Stimulated activated CD8-positive, alpha-beta memory T cell treated with anti-CD3 and anti-CD28 coated beads, Interleukin-12 subunit alpha, Interleukin-12 subunit beta, amount 100 ng/mL, for 24 hours (primary cell): Measurements from ENCODE around the gene CPTP.

Source experiments
- DNase-seq: peaks from one replicate; pipeline ENCODE4 v3.0.0-alpha.2; 2020; ENCODE audit errors: extremely low read depth

The CPTP gene

DNA sequence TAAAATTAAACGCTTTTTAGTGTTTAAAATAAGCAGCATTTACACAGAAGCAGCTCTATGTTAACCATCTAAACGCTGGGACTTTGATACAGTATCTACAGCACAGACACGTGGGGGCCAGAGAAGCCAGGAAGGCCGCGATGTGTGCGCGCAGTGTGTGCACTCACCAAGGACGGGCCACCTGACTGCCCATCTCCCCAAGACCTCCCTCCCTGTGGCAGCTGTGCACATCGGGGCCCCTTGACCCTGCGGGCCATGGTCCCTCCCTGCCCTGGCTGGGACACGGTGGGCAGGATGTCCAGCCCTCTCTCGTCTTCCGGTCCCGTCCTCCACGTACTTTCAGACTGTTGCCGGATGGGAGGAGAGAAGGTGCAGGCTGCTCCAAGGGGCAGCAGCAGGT is 10.7 kb downstream of the CPTP start:
- DNase-seq = no peak

DNA sequence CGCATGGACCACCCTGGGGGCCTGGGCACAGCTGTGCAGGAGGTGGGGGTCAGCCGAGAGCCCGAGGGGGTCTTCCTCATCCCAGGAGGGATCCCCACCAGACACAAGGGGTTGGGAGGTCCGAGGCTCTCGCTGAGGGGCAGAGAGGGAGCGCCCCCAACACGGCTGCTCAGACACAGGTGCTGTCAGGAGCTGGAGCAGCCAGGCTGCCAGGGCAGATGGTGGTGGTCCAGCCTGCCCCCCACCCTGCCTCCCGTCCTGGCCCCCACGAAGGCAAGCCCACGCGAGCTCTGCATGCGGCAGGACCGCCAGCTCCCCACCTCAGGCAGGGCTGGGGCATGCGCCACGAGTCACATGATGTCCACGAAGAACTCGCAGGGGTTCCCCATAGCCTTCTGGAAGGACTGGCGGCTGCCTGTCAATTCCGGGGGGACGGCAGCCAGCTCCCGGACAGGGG is 11.2 kb downstream of the CPTP start:
- DNase-seq = no peak

DNA sequence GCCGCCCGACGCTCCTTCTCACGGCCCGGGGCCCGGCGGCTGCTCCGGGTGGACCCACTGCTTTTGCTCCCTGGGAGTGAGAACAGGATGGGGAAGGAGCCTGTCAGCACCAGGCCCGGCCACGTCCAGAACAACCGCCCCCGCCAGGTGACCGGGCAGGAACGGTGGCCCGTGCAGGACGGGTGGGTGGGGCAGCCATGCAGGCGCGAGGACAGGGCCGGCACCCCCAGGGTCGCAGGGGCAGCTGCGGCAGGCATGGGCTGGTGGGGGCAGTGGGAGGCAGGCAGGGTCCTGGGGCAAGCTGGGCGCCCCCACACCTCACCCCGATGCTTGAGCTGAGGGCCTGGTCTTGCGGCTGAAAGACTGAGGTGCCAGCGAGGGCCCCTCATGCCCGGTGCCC is 11.8 kb downstream of the CPTP start:
- no peak for DNase-seq

DNA sequence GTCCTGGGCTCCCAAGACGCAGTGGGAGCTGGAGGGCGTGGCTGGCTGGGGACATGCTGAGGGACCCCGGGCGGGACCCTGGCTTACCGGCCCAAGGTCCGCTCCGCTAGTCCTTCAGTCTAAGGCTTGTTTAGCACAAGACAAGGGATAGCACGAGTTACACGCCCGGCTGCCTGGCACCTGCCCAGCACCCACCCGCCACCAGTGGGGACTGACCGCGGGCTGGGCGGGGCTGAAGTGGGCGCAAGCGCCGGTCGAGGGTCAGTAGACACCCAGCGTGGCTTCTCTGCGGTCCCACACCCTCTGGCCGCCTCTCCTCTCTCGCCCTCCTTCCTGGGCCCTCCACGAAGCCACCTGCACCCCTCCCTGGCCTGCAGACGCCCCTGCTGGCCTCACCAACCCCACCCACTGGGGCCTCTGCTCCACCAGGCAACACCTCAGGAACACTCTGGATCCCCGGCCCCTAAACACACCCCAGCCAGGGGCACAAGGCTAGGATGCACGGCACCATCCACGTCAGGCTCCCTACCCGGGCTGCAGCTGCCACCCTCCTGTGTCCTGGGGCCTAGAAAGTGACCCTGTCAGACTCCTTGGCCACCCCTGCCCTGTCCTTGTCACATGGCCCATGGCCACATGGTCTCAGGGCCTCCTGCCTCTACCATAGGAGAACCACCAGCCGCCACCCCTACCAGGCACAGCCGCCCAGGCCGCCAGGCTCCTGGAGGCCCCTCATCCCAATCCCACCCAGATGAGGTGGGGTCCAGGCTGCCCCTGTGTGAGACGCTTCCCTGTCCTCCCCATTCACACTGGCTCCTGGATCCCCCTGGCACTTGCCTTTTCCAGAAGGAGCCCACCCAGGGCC is 12.6 kb downstream of the CPTP start:
- no peak for DNase-seq

DNA sequence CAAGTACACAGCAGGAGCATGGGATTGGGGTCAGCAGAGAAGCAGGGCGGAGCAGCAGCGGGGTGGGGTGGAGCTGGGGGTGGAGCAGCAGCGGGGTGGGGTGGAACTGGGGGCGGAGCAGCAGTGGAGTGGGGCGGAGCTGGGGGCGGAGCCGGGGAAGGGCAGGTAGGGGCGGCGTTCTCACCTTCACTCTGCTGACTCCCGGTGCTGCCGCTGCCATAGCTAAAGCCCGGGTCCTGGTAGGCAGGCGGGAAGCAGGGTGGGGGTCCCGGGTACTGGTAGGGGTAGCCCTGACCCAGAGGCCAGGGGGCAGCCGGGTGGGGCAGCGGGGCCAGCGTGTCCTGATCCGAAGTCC is 13.2 kb downstream of the CPTP start:
- DNase-seq = no peak

DNA sequence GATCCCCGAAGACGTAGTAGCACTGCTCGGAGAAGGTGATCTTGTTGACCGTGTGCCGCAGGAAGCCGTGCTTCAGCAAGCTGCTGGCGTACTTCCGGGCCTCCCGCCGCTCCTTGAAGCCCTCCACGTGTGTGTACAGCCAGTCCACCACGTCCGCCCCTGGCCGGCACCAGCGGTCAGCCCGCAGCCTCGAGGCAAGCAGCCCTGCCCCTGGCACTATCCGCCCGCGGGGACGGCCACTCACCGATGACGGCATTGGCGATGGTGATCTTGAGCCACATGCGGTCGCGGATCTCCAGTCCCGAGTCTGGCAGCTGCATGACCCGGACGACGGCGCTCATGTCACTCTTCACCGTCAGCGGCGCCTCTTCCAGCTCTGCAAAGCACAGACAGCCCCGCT is 13.7 kb downstream of the CPTP start:
- no peak for DNase-seq

DNA sequence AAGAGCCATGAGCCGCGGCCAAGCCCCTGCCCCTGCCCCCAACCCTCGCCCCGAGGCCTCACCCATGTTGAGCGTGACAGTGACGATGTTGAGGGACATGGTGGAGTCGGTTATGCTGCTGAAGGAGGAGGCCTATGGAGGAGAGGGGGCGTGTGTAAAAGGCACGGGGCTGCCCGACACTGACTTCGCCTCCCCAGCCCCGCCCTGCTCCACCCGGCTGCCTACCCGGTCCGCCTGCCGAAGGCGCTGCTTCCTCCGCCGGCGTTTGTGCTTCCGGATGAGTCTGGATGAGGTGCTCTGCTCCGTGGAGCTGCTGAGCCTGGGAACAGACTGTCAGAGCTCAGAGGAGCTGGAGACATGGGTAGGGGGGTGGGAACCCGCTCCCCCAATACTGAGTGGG is 15.6 kb downstream of the CPTP start:
- DNase-seq = no peak

DNA sequence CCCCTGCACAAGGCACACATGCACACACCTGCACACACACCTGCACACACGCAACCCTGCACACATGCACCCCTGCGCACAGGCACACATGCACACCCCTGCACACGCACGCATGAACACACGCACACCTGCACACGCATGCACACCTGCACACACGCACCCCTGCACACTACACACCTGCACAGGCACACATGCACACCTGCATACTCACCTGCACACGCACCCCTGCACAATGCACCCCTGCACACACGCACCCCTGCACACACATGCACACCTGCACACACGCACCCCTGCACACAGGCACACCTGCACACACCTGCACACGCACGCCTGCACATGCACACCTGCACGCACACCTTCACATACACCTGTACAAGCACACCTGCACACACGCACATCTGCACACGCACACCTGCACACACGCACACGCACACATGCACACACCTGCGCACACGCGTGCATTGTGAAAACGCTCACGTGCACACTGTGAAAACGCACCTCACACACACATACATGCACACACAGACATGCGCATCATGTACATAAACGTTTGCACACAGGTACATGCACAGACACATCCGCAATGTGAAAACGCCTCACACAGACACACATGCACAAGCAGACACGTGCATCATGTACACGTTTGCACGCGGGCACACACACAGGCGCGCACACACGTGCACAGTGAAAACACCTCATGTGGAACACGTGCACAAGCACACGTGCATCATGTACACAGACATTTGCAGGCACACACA is 16.4 kb downstream of the CPTP start:
- no peak for DNase-seq

DNA sequence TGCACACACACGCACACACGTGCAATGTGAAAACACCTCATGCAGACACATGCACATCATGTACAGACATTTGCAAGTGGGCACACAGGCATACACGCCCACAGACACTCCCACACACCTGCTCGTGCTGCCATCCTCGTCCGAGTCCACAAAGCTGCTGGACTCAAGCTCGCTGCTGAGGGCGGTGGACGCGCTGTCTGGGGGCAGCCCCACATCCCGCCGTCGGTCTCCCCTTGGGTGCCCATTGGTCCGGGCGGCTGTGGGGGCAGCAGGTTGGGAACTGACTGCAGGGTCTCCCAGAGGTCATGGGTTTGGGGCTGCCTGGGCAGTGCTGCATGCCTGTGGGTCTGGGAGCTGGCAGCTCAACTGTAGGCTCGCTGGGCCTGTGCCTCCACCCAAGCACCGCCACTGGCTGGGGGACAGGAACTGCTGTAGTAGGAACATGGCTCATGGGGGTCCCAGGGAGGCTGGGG is 17.0 kb downstream of the CPTP start:
- no peak for DNase-seq

DNA sequence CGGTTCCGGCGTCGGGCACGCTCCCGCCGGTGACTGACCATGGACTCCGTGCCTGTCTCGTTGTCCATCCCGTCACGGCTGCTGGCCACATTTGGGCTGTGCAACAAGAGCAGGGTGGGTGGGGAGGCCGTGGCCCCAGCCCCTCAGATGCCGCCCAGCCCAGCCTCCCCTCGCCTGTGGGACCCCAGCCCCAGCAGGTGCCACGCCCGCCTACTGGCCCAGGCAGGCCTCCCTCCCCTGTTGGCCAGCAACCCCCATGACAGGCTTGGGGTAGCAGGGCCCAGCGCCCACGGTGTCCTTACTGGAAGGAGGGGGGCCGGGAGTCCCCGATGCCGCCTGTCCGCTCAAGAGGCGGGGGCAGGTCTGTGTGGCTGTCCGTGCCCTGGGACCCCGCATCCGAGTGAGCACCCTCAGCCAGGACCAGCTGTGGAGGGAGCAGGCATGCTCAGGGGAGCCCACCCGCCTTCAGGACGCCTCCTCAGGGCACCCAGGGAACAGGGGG is 17.5 kb downstream of the CPTP start:
- DNase-seq = no peak

DNA sequence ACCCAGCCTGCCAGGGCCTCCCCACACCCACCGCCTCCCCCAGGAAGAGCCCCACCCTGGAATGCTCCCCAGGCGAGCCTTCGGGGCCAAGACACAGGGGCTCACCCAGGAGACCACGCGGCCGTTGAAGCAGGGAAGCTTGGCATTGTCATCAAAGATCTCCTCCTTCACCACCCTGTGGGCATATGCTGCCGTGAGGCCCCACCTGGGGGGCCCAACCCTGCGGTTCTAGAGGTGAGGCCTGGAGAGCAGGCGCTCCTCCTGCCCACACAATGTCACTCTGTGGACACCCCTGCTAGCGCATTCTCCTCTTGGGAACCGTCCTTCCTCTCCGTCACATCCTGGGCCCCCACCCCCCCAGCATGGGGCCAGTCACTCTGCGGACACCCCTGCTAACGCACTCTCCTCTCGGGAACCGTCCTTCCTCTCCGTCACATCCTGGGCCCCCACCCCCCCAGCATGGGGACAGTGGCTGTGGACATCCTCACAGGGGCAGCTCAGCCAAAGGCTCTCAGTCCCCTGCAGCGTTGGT is 18.0 kb downstream of the CPTP start:
- DNase-seq = no peak

DNA sequence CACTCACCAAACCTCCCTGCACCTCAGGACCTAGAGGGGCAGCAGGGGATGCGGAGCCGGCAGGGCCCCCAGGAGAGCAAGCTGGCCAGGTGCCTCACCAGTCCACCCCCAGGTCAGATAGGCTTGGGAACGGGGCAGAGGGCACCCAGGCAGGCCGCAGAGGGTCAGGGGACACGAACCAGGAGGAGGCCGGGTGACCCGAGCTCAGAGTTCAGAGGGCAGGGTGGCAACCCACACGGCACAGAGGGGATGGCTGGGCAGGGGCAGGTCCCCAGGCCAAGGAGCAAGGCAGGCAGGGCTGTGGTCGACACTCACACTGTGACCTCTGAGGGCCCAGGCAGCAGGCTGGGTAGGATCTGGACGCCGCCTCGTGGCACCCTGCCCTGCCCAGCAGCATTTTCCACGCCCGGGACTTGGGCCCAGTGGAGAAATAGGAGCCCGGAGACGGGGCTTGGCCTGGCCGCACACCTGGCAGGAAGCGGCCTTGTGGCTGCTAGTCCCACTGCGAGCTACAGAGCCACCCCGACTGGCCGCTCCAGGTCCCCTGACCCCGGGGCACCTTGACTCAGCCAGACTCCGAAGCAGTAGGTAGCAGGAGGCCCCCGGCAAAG is 19.3 kb downstream of the CPTP start:
- no peak for DNase-seq

DNA sequence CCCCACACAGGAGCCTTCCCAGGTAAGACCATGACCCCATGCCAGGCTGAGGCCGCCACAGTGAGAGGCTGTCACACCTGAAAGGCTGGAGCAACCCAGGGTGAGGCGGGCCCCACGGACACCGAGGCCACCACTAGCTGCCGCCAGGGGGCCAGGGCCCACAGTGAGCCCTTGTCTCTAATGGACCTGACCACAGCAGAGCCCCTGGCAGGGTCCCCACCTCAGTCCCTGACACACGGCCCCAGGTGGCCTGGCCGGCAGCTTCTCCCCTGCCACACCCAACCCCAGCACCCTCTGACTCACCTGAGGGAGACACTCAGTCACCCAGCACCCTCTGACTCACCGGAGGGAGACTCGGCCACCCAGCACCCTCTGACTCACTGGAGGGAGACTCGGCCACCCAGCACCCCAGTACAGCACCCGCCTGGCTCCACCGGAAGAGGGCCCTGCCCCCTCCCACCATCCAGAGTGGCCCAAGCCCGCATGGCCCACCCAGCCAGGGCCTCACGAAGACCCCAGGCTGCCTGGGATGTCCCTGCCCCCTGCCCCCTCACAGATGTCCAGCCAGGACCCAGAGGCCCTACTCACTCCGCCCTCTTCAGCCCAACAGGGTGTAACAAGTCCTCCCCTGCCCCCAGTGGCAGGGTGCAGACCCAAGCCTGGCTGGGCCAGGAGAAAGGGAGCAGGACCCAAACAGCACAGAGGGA is 20.2 kb downstream of the CPTP start:
- peak; percentile 26 for DNase-seq

DNA sequence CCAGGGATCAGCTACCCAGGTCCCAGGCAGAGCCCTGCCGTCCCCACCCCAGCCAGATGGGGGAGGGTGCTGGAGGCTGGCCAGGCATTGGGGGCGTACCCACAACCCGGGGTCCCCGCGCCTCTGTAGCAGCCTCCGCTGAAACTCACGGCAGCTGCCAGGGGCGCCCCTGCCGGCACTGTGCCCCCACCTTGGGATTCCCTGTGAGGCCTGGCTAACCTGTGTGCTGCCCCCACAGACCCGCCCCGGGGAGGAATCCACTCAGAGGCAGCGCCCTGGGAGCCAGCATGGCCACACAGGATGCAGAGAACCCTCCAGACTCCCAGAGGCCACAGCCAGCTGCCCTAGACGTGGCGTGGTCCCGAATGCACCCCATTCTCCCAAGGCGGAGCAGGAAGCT is 20.8 kb downstream of the CPTP start:
- no peak for DNase-seq

DNA sequence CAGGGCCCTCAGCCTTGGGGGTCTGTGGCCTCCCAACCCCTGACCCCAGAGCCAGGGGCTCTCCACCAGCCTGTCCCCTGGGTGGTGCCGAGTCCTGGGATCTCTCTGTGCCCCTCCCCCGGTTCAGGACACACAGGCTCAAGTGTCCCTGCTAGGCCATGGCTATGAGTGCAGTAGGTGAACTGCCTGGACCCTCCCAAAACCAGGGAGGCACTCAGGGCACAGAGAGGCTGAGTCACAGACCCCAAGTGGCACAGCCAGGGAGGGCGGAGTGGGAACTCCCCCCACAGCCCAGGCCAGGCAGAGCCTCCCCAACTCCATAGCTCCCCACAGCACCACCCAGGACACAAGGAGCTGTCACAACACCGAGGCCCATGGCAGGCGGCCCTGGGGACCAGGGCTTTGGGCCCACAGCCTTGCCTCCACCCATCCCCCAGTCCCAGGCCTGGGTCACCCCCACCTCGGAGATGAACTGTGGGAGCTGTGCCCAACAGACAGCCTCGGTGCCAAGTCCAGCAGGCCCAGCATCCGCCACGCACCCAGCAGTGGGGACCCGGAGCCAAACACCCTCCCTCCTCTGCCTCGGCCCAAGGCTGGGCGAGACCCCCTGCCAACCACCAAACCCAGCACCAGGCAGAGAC is 21.4 kb downstream of the CPTP start:
- DNase-seq = no peak

DNA sequence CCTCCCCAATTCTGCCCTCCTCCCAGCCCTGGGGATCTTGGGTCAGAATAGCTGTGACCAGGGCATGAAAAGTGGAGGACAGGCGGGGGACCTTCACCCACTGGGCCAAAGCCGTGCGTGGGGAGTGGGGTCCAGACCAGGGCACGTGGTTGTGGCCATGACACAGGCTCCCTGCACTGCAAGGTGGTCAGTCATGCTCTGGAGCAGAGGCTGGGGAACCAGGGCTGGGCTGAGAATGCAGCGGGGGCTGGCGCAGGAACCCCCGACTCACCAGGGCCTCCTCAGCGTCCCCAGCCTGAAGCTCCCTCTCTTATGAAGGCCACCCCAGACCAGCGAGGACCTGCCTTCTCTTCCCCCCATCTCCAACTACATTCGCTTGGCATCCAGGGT is 21.9 kb downstream of the CPTP start:
- no peak for DNase-seq

DNA sequence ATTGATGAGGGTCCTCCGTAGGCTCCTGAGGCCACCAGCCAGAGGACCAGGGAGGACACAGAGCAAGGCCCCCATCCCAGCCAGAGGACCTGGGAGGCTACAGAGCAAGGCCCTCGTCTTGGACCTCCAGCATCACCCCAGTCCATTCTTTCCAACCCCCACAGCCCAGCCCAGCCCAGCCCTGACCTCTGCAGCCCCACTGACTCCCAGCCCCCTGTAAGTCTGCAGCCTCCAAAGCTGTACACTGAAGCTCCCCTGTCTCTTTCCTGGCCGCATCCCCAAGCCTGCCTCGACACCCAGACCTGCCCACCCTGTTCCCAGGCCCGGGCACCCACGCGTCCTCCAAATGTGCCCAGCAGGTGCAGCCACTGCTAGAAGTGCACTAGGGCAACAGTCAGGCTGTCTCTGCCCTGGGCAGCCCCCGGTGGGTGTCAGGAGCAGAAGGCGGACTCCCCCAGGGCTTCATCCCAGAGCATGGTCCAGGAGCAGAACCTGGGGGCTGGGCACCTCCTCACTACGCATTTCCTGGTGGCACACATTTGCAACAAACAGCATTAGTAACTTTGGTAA is 22.5 kb downstream of the CPTP start:
- no peak for DNase-seq

DNA sequence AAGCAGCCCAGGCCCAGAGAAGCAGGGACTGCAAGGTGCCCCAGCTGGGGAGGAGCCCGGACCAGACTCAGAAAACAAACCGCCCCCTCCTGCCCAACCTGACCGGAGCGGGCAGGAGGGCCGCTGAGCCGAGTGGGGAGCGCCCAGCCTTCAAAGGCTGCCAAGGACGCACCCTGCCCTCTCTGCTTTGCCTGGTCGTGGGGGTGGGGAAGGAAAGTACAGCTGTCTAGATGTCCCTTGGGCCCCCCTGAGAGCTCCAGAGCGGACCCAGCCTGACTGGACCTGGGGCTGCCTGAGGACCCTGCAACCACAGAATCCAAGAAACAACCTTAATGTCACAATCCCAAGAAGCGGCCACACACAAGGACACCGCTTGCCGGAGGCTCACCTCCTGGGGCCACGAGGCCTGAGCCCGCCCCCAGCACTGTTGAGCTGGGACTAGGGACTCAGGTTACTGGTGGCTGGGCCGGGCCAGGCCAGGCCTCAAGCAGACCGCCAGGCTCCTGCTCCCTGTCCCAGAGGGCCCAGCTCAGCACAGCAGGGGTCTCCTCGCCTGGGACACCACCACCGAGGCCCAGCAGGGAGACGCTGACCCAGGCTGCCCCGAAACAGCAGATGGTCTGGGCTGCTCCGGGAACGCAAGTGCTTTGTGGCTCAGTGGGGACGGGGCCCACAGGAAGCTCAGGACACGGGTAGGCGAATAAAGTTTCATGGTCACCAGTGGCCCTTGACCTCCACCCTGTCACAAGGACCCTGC is 23.2 kb downstream of the CPTP start:
- no peak for DNase-seq

DNA sequence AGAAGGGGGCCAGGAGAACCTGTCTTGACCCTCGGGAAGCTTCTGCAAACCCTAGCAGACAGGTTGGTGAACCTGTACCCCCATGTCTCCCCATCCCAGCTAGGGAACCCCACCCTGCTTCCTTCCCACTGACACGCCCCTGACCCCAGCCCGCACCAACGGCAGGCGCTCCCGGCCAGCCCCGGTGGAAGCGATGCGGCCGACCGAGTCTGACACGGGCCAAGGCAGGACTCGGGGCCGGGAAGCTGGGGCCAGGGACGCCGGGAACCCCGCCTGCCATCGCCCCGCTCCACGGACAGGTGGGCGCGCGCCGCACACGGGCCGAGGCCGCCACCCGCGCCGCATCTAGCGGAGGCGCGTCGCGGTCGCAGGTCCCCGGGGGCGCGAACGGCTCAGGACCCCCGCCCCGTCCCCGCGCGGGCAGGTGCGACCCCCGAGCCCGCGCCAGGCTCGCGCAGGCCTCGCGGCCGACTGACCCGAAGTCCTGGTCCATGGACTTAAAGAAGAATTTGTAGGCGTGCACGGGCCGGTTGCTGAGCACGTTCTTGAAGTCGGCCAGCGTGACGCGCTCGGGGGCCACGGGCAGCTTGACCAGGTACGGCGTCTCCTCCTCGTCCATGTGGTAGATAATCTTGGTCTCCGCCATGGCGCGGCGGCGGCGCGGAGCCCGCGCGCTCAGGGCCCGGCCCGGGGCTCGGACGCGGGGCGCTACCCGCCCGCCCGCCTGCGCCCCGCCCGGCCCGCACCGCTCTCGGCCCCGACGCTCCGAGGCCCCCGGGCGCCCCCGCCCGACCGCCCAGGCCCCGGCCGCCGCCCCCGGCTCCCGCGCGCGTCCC is 24.0 kb downstream of the CPTP start:
- DNase-seq = no peak
